Activated CD4-positive, alpha-beta T cell treated with anti-CD3 and anti-CD28 coated beads for 36 hours (primary cell): ENCODE measurements around the gene LVRN. TPM values are rescaled to one million over a fixed set of nuclear protein-coding genes. Genes with fewer than 3 reads are reported as not detected.

Experiments used
- ATAC-seq: fragments of 200-7000 bp; cut with Tn5 transposase; one replicate; pipeline ENCODE4 v1.10.0; 2021; ENCODE audit warnings: mild to moderate bottlenecking, moderate library complexity
- CTCF ChIA-PET: fragments of 350-600 bp; sonication (Branson Sonifier 250); formaldehyde crosslinking; loops from one replicate; lab custom pipeline; 2021; ENCODE audit warnings: antibody characterized with exemption; lab: Charles Lee
- POLR2A ChIA-PET: fragments of 350-600 bp; sonication (Branson Sonifier 250); formaldehyde crosslinking; loops from one replicate; lab custom pipeline; 2021; ENCODE audit warnings: antibody characterized with exemption, inconsistent platforms; lab: Charles Lee
- DNase-seq: peaks from one replicate; pipeline ENCODE4 v3.0.0-alpha.2; 2020
- H3K27ac Mint-ChIP-seq: one replicate; pipeline ENCODE4 v1.8.0; 2021; ENCODE audit warnings: mixed read lengths
- H3K27me3 Mint-ChIP-seq: one replicate; pipeline ENCODE4 v1.8.0; 2021; ENCODE audit warnings: mixed read lengths
- H3K36me3 Mint-ChIP-seq: one replicate; pipeline ENCODE4 v1.8.0; 2021; ENCODE audit warnings: low read depth, mixed read lengths
- H3K4me1 Mint-ChIP-seq: one replicate; pipeline ENCODE4 v1.8.0; 2021; ENCODE audit warnings: mixed read lengths
- H3K4me3 Mint-ChIP-seq: one replicate; pipeline ENCODE4 v1.8.0; 2021; ENCODE audit warnings: mild to moderate bottlenecking, moderate library complexity, mixed read lengths
- H3K9me3 Mint-ChIP-seq: one replicate; pipeline ENCODE4 v1.8.0; 2021; ENCODE audit warnings: low read depth, mixed read lengths
- intact Hi-C, 2 experiments: fragments of 100-400 bp; cut with DNase I in 1 of 2; cut with micrococcal nuclease in 1 of 2; formaldehyde crosslinking; loops; one replicate each; pipeline versions ENCODE4 v1.14.2 to v1.15.1; 2022 to 2024; cut with DNase I, micrococcal nuclease
- total RNA-seq, 2 experiments: library from RNA; stranded (reverse); gene quantifications; one replicate each; pipeline ENCODE4 v1.2.3, GENCODE V29; 2021

LVRN gene
- total RNA-seq, 2 experiments from 2014 or later: 0.11 TPM; not detected in 1

DNA sequence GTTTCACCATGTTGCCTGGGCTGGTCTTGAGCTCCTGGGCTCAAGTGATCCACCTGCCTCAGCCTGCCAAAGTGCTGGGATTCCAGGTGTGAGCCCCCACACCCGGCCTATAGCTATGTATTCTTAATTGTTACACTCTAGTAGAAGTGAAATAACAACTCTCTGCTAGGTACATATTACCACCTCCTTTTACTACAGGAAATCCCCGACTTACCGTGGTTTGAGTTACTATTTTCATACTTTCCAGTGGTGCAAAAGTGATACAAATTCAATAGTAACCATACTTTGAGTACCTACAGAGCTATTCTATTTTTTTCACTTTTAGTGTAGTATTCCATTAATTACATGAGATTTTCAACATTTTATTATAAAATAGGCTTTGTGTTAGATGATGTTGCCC is 70.7 kb downstream of the LVRN start:
- H3K9me3 Mint-ChIP-seq: no peaks in the 10 kb centered on the region
- intact Hi-C loops: no loop called here
- H3K4me1 Mint-ChIP-seq: no peaks in the 10 kb centered on the region
- no peak overlapping the region for H3K27ac Mint-ChIP-seq
- ChIA-PET CTCF (interaction anchor here (1.1 kb wide), 1 partner anchor 19 kb away, joined by 3 read pairs; no protein-coding TSS in a partner anchor), POLR2A (no interaction called here)
- H3K36me3 Mint-ChIP-seq: no peaks in the 10 kb centered on the region
- H3K27me3 Mint-ChIP-seq: peaks cover 10% of the 10 kb centered on the region
- H3K4me3 Mint-ChIP-seq: no peak overlapping the region
- ATAC-seq (no peak), DNase-seq (no peak)

- Mint-ChIP-seq H3K9me3 (no peaks in the 10 kb centered on the region), H3K4me1 (no peaks in the 10 kb centered on the region), H3K27ac (no peak overlapping the region), H3K27me3 (peaks cover 9% of the 10 kb centered on the region), H3K36me3 (no peaks in the 10 kb centered on the region), H3K4me3 (no peak overlapping the region)
- ATAC-seq (no peak), DNase-seq (no peak)
- CTCF ChIA-PET: interaction anchor here (1.2 kb wide), 1 partner anchor 461 kb away, joined by 4 read pairs; no protein-coding TSS in a partner anchor
- intact Hi-C loops: no loop called here
- POLR2A ChIA-PET: no interaction called here
Measured at GRCh38 chr5:116035123-116035522, 72.8 kb downstream of the LVRN start.

DNA sequence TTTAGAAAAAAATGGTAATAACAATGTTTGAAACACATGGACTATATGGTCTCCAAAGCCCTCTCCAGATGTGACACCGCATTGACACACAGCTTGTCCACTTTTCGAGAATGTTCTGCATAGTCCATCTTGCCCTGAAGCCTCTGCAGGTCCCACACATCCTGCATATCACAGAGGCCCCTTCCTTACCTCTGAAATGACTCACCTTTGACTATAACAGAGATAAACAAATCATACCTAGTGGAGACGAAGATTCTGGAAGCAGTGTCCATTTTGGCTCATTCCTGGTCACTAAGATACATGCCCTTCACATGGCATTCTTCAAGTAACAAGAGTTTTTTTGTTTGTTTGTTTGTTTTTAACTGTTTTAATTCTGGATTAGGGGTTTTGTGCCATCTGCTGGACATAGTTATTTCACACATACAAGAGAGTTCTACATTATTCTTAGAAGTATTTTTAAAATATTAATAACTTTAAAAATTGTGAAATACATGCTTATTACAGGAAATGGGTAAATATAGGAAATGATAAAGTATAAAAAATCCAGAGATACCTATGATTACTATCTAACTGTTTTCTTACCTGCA is 75.1 kb downstream of the LVRN start:
- H3K9me3 Mint-ChIP-seq: no peaks in the 10 kb centered on the region

DNA sequence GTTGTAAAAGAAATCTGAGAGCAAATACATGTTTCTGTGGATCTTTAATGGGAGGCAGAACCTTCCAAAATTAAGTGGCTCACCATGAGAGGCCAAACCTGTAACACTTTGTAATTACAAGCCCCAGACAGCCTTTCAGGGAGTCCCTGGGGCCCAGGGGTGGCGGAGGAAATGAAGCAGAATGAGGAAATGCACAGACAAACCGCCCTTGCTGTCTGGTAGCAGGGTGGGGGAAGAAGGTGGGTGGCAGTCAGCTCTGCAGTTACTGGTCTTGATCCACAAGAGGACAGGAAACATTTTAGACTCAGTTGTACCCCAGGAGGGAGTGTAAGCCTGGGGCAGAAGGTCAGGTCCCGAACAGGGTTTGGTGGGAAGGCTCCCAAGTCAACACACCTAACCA is 76.5 kb downstream of the LVRN start:
- DNase-seq (peak; percentile 32), ATAC-seq (no peak)
- Mint-ChIP-seq H3K27ac (no peak overlapping the region), H3K9me3 (no peaks in the 10 kb centered on the region), H3K4me1 (no peaks in the 10 kb centered on the region), H3K27me3 (peaks cover 8% of the 10 kb centered on the region), H3K4me3 (no peak overlapping the region), H3K36me3 (no peaks in the 10 kb centered on the region)
- ChIA-PET POLR2A (no interaction called here), CTCF (no interaction called here)
- intact Hi-C loops: no loop called here

More for the DNA sequence above, 75.1 kb downstream of the LVRN start:
- Mint-ChIP-seq H3K4me1 (no peaks in the 10 kb centered on the region), H3K27me3 (peaks cover 8% of the 10 kb centered on the region), H3K4me3 (no peak overlapping the region), H3K36me3 (no peaks in the 10 kb centered on the region), H3K27ac (no peak overlapping the region)
- CTCF ChIA-PET: no interaction called here
- no peak for DNase-seq
- POLR2A ChIA-PET: no interaction called here
- intact Hi-C loops: no loop called here
- ATAC-seq: no peak

- H3K9me3 Mint-ChIP-seq: no peaks in the 10 kb centered on the region
- H3K4me1 Mint-ChIP-seq: no peaks in the 10 kb centered on the region
- intact Hi-C loops: no loop called here
- ATAC-seq: no peak
- DNase-seq: no peak
- peaks cover 8% of the 10 kb centered on the region for H3K27me3 Mint-ChIP-seq
- ChIA-PET POLR2A (no interaction called here), CTCF (interaction anchor here (1.0 kb wide), 1 partner anchor 25 kb away, joined by 3 read pairs; no protein-coding TSS in a partner anchor)
- H3K36me3 Mint-ChIP-seq: no peaks in the 10 kb centered on the region
- no peak overlapping the region for H3K4me3 Mint-ChIP-seq
- no peak overlapping the region for H3K27ac Mint-ChIP-seq
Measured at GRCh38 chr5:116042375-116042774, 80.1 kb downstream of the LVRN start.

- no peaks in the 10 kb centered on the region for H3K9me3 Mint-ChIP-seq
- no peak overlapping the region for H3K27ac Mint-ChIP-seq
- intact Hi-C loops: no loop called here
- H3K4me3 Mint-ChIP-seq: no peak overlapping the region
- H3K27me3 Mint-ChIP-seq: peaks cover 8% of the 10 kb centered on the region
- ATAC-seq (no peak), DNase-seq (no peak)
- CTCF ChIA-PET: no interaction called here
- POLR2A ChIA-PET: no interaction called here
- H3K36me3 Mint-ChIP-seq: no peaks in the 10 kb centered on the region
- no peaks in the 10 kb centered on the region for H3K4me1 Mint-ChIP-seq
Measured at GRCh38 chr5:116044073-116044472, 81.8 kb downstream of the LVRN start.

DNA sequence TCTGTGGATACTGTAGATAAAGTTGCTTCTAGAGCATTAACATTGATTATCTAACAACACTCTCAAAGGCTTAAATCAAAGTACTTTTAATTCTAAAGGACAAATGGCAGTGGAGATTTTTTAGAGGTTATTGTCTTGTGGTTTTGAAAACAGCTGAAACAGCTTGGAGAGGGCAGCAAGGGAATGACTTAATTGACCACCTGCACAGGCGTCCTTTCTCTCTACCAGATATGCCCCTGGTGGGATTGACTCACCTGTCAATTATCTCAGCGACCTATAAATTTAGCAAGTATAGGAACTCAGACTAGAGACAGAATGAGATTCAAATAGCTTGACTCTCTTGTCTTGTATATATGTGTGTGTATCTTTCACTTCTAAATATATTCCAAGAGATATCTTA is 83.5 kb downstream of the LVRN start:
- H3K9me3 Mint-ChIP-seq: no peaks in the 10 kb centered on the region
- H3K4me1 Mint-ChIP-seq: no peaks in the 10 kb centered on the region
- CTCF ChIA-PET: interaction anchor here (0.6 kb wide), 1 partner anchor 13 kb away, joined by 4 read pairs; no protein-coding TSS in a partner anchor
- POLR2A ChIA-PET: no interaction called here
- no peak overlapping the region for H3K4me3 Mint-ChIP-seq
- H3K27me3 Mint-ChIP-seq: peaks cover 10% of the 10 kb centered on the region
- H3K27ac Mint-ChIP-seq: no peak overlapping the region
- intact Hi-C loops: no loop called here
- no peak for DNase-seq
- no peak for ATAC-seq
- no peaks in the 10 kb centered on the region for H3K36me3 Mint-ChIP-seq

GRCh38 chr5:116046261-116046660 is 84.0 kb downstream of the LVRN start:
- intact Hi-C loops: no loop called here
- DNase-seq (no peak), ATAC-seq (no peak)
- H3K27me3 Mint-ChIP-seq: peaks cover 13% of the 10 kb centered on the region
- H3K4me1 Mint-ChIP-seq: no peaks in the 10 kb centered on the region
- POLR2A ChIA-PET: no interaction called here
- no peaks in the 10 kb centered on the region for H3K36me3 Mint-ChIP-seq
- no peaks in the 10 kb centered on the region for H3K9me3 Mint-ChIP-seq
- H3K27ac Mint-ChIP-seq: no peak overlapping the region
- no peak overlapping the region for H3K4me3 Mint-ChIP-seq
- CTCF ChIA-PET: interaction anchor here (0.6 kb wide), 1 partner anchor 13 kb away, joined by 4 read pairs; no protein-coding TSS in a partner anchor

GRCh38 chr5:116046823-116047222 is 84.5 kb downstream of the LVRN start:
- H3K36me3 Mint-ChIP-seq: no peaks in the 10 kb centered on the region
- CTCF ChIA-PET: no interaction called here
- intact Hi-C loops: no loop called here
- no peaks in the 10 kb centered on the region for H3K4me1 Mint-ChIP-seq
- no peak overlapping the region for H3K27ac Mint-ChIP-seq
- POLR2A ChIA-PET: no interaction called here
- no peak for DNase-seq
- H3K27me3 Mint-ChIP-seq: peaks cover 13% of the 10 kb centered on the region
- H3K4me3 Mint-ChIP-seq: no peak overlapping the region
- ATAC-seq: no peak
- no peaks in the 10 kb centered on the region for H3K9me3 Mint-ChIP-seq

- no peaks in the 10 kb centered on the region for H3K36me3 Mint-ChIP-seq
- ChIA-PET POLR2A (no interaction called here), CTCF (interaction anchor here (1.0 kb wide), 1 partner anchor 12 kb away, joined by 4 read pairs; no protein-coding TSS in a partner anchor)
- DNase-seq: no peak
- intact Hi-C loops: no loop called here
- H3K9me3 Mint-ChIP-seq: peaks cover 2% of the 10 kb centered on the region
- no peak overlapping the region for H3K27ac Mint-ChIP-seq
- H3K4me3 Mint-ChIP-seq: no peak overlapping the region
- H3K27me3 Mint-ChIP-seq: peaks cover 17% of the 10 kb centered on the region
- no peak for ATAC-seq
- no peaks in the 10 kb centered on the region for H3K4me1 Mint-ChIP-seq
Measured at GRCh38 chr5:116058346-116058936, 96.2 kb downstream of the LVRN start.

GRCh38 chr5:116062352-116062751 is 100.1 kb downstream of the LVRN start:
- no peak overlapping the region for H3K27ac Mint-ChIP-seq
- no peak for DNase-seq
- no peaks in the 10 kb centered on the region for H3K36me3 Mint-ChIP-seq
- peaks cover 28% of the 10 kb centered on the region for H3K27me3 Mint-ChIP-seq
- no peaks in the 10 kb centered on the region for H3K4me1 Mint-ChIP-seq
- no peak overlapping the region for H3K4me3 Mint-ChIP-seq
- ChIA-PET POLR2A (no interaction called here), CTCF (no interaction called here)
- ATAC-seq: no peak
- intact Hi-C loops: no loop called here
- H3K9me3 Mint-ChIP-seq: no peaks in the 10 kb centered on the region

DNA sequence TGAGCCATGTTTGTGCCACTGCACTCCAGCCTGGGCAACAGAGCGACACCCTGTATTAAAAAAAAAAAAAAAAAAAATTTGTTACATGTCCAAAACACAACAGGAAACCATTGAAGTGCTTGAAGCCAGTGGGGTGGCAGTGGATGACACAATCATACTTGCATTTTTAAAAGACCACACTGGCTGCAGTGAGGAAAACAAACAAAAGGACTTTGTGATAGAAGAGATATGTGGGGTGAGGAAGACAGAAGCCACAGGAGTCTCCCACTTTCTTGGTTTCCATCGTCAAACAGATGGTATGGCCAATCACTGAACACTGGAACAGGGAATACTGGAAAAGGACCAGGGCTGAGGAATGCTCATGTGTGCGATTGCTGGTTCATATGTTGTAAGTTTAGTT is 101.7 kb downstream of the LVRN start:
- Mint-ChIP-seq H3K4me1 (no peaks in the 10 kb centered on the region), H3K36me3 (no peaks in the 10 kb centered on the region), H3K27ac (no peak overlapping the region), H3K9me3 (no peaks in the 10 kb centered on the region), H3K4me3 (no peak overlapping the region), H3K27me3 (peaks cover 24% of the 10 kb centered on the region)
- CTCF ChIA-PET: no interaction called here
- intact Hi-C loops: no loop called here
- DNase-seq (no peak), ATAC-seq (no peak)
- POLR2A ChIA-PET: no interaction called here
